ENCODE measurements around the gene TMEM187.

Gene TMEM187

DNA sequence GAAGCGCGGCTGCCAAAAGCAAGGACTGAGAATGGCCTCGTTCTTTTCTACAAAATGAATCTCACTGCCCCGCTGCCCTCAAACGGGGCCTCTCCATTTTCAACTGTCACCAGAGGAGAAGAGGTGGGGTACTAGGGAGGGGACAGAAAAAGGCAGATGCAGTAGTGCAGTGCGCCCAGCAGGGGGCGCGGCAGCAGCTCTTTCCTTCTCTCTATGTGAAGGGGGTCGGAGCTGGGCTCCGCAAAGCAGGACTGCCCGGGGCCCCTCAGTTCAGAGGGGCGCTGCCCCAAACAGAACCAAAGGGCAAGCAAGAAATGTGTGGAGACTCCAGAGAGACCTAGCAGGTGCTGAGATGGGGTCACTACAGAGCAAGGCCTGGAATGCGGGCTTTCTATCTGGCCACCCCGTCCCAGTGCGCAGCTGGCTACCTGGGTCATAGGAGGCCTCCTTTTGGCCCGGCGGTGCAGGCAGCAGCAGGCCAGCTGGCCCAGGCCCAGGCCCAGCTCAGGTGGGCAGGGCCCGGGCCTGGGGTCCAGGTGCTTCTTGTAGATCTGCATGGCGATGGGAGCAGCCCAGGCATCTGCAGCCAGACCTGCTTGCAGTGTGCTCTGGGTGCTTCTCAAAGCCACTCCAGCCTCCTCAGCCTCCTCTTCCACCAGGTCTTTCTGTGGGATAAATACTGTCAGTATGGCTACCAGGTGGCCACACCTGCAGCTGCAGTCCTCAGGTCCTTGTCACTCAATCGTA lies 41.2 kb downstream of the TMEM187 start:
- Histone ChIP-seq H3K36me3 (ENCODE audit: control insufficient read depth in 4 of 4, insufficient read depth in 4 of 4, low read length in 3 of 4) (peaks cover 0 to 74% (median 31%) of the 10 kb centered on the region in 4 experiments), H3K4me3 (ENCODE audit: control insufficient read depth in 1 of 7, extremely low read depth in 1 of 7, insufficient read depth in 4 of 7, low read depth in 2 of 7, low read length in 6 of 7) (no peak overlapping the region), H3K9me3 (ENCODE audit: control extremely low read depth in 1 of 5, control insufficient read depth in 4 of 5, insufficient read depth in 2 of 5, low read depth in 1 of 5, low read length in 4 of 5) (no peaks in the 10 kb centered on the region), H3K27me3 (replicated peaks in 2 of 5; ENCODE audit: control insufficient read depth in 4 of 5, insufficient read depth in 5 of 5, low read length in 4 of 5) (peaks cover 0 to 37% (median 0%) of the 10 kb centered on the region in 5 experiments), H3K27ac (ENCODE audit: insufficient read depth in 1 of 2, low read depth in 1 of 2, low read length in 2 of 2, poor library complexity in 1 of 2, severe bottlenecking in 2 of 2) (no peak overlapping the region), H3K4me1 (ENCODE audit: control extremely low read depth in 1 of 4, control insufficient read depth in 4 of 4, insufficient read depth in 4 of 4, low read length in 3 of 4) (peaks cover 0 to 21% (median 17%) of the 10 kb centered on the region in 4 experiments)
- POLR2A ChIA-PET, result interaction anchor here (0.6 to 1.1 kb wide), 2 partner anchors 14 to 348 kb away, joined by 3 to 5 read pairs; no protein-coding TSS in a partner anchor
- WGBS (ENCODE audit: insufficient coverage), result 52% methylated on average over 18 of the region's 20 CpGs
- CTCF ChIA-PET, result interaction anchor here (0.6 to 3.5 kb wide), 17 partner anchors 11 to 386 kb away, joined by 3 to 26 read pairs (median 4); no protein-coding TSS in a partner anchor
- peak; percentile 37 to 72 (median 65) for DNase-seq

DNA sequence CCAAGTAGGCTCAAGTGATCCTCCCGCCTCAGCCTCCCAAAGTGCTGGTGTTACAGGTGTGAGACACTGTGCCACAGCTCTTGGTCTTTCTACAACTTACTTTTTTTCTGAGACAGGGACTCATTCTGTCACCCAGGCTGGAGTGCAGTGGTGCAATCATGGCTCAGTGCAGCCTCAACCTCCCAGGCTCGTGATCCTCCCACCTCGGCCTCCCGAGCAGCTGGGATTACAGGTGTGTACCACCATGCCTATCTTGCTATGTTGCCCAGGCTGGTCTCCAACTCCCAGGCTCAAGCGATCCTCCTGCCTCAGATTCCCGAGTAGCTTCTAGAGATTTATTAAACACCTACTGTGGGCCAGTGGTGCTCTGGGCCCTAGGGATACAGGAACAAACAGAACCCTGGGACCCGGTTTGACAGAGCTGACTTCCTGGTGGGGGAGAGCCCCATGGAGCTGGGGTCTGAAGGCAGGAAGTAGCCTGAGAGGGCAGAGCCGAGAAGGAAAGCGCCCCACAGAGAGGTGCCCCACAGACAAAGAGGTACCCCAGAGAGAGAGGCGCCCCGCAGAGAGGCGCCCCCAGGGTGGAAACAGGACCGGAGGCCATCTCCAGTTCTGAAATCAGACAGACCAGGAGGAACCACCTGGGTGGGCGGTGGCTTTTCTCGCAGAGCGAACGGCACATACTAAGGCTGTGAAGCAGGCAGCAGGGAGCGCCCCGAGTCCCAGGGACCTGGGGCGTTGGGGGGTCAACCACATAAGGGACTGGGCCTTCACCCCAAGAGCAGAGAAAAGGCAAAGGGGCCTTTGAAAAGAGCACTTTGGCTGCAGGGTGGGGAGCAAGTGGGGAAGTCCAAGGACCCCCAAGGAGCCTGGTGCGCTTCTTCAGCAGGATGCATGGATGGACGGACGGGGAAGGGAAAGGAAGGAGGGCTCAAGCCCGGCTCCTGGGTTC lies 42.2 kb downstream of the TMEM187 start:
- ChIA-PET CTCF (interaction anchor here (0.8 to 3.5 kb wide), 10 partner anchors 11 to 385 kb away, joined by 3 to 26 read pairs (median 5); no protein-coding TSS in a partner anchor), POLR2A (interaction anchor here (0.6 kb wide), 1 partner anchor 15 kb away, joined by 5 read pairs; no protein-coding TSS in a partner anchor)
- Histone ChIP-seq H3K36me3 (ENCODE audit: control insufficient read depth in 4 of 4, insufficient read depth in 4 of 4, low read length in 3 of 4) (peaks cover 0 to 74% (median 31%) of the 10 kb centered on the region in 4 experiments), H3K4me1 (ENCODE audit: control extremely low read depth in 1 of 4, control insufficient read depth in 4 of 4, insufficient read depth in 4 of 4, low read length in 3 of 4) (peaks cover 0 to 25% (median 18%) of the 10 kb centered on the region in 4 experiments), H3K27me3 (replicated peaks in 2 of 5; ENCODE audit: control insufficient read depth in 4 of 5, insufficient read depth in 5 of 5, low read length in 4 of 5) (peaks cover 0 to 37% (median 0%) of the 10 kb centered on the region in 5 experiments), H3K4me3 (ENCODE audit: control insufficient read depth in 1 of 7, extremely low read depth in 1 of 7, insufficient read depth in 4 of 7, low read depth in 2 of 7, low read length in 6 of 7) (no peak overlapping the region), H3K9me3 (ENCODE audit: control extremely low read depth in 1 of 5, control insufficient read depth in 4 of 5, insufficient read depth in 2 of 5, low read depth in 1 of 5, low read length in 4 of 5) (no peaks in the 10 kb centered on the region), H3K27ac (ENCODE audit: insufficient read depth in 1 of 2, low read depth in 1 of 2, low read length in 2 of 2, poor library complexity in 1 of 2, severe bottlenecking in 2 of 2) (peak overlapping the region in 1 of 2 experiments; percentile 9)
- DNase-seq, result no peak
- WGBS (ENCODE audit: insufficient coverage), result 80% methylated on average over 22 of the region's 24 CpGs

- 90% methylated on average over 15 of the region's 16 CpGs for WGBS (ENCODE audit: insufficient coverage)
- Histone ChIP-seq H3K27me3 (replicated peaks in 2 of 5; ENCODE audit: control insufficient read depth in 4 of 5, insufficient read depth in 5 of 5, low read length in 4 of 5) (peaks cover 0 to 31% (median 0%) of the 10 kb centered on the region in 5 experiments), H3K4me3 (ENCODE audit: control insufficient read depth in 1 of 7, extremely low read depth in 1 of 7, insufficient read depth in 4 of 7, low read depth in 2 of 7, low read length in 6 of 7) (no peak overlapping the region), H3K36me3 (ENCODE audit: control insufficient read depth in 4 of 4, insufficient read depth in 4 of 4, low read length in 3 of 4) (peaks cover 0 to 66% (median 27%) of the 10 kb centered on the region in 4 experiments), H3K4me1 (ENCODE audit: control extremely low read depth in 1 of 4, control insufficient read depth in 4 of 4, insufficient read depth in 4 of 4, low read length in 3 of 4) (peaks cover 0 to 32% (median 24%) of the 10 kb centered on the region in 4 experiments), H3K9me3 (ENCODE audit: control extremely low read depth in 1 of 5, control insufficient read depth in 4 of 5, insufficient read depth in 2 of 5, low read depth in 1 of 5, low read length in 4 of 5) (no peaks in the 10 kb centered on the region), H3K27ac (ENCODE audit: insufficient read depth in 1 of 2, low read depth in 1 of 2, low read length in 2 of 2, poor library complexity in 1 of 2, severe bottlenecking in 2 of 2) (peak overlapping the region in 1 of 2 experiments; percentile 9)
- ChIA-PET CTCF (no interaction called here), POLR2A (no interaction called here)
- DNase-seq, result no peak
Observed at GRCh38 chrX:154015581-154016264, 43.2 kb downstream of the TMEM187 start.

DNA sequence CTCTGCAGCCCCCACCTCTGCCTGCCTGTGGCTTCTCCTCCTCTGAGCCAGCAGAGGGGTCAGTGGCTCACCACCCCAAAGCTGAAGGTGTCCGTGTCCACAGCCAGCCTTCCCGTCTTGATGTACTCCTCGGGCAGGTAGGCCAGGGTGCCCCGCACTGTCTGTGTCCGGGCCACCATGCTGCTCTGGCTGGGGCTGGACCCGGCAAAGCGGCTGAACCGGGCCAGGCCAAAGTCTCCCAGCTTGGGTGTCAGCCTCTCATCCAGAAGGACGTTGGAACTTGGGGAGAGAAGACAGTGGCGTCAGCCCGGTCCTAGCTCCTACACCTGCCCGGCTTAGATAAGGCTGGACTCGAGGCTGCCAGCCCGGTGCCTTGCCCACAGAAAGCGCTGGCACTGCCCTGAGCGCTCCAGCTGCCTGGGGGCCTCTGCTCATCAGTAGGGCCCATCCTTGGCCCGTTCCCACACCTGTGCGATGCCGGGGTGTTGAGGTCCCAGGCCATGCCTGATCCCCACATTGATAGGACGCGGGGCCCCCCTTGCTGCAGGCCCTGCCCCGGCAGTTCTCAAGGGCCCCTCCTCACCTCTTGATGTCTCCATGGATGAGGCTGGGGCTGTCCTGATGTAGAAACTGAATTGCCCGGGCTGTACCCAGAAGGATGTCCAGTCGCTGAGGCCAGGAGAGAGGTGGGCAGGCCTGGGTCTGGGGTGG lies 44.0 kb downstream of the TMEM187 start:
- peak overlapping the region in 1 of 2 experiments; percentile 34 for H3K27ac ChIP-seq (ENCODE audit: insufficient read depth in 1 of 2, low read depth in 1 of 2, low read length in 2 of 2, poor library complexity in 1 of 2, severe bottlenecking in 2 of 2)
- no peak for DNase-seq
- POLR2A ChIA-PET, result no interaction called here
- H3K9me3 ChIP-seq (ENCODE audit: control extremely low read depth in 1 of 5, control insufficient read depth in 4 of 5, insufficient read depth in 2 of 5, low read depth in 1 of 5, low read length in 4 of 5), result no peaks in the 10 kb centered on the region
- H3K4me3 ChIP-seq (ENCODE audit: control insufficient read depth in 1 of 7, extremely low read depth in 1 of 7, insufficient read depth in 4 of 7, low read depth in 2 of 7, low read length in 6 of 7), result no peak overlapping the region
- H3K4me1 ChIP-seq (ENCODE audit: control extremely low read depth in 1 of 4, control insufficient read depth in 4 of 4, insufficient read depth in 4 of 4, low read length in 3 of 4), result peaks cover 0 to 38% (median 32%) of the 10 kb centered on the region in 4 experiments
- peaks cover 0 to 26% (median 0%) of the 10 kb centered on the region in 5 experiments for H3K27me3 ChIP-seq (replicated peaks in 2 of 5; ENCODE audit: control insufficient read depth in 4 of 5, insufficient read depth in 5 of 5, low read length in 4 of 5)
- WGBS (ENCODE audit: insufficient coverage), result 92% methylated on average over 20 of the region's 24 CpGs
- CTCF ChIA-PET, result interaction anchor here (1.2 kb wide), 1 partner anchor 49 kb away, joined by 4 read pairs; no protein-coding TSS in a partner anchor
- peaks cover 0 to 58% (median 24%) of the 10 kb centered on the region in 4 experiments for H3K36me3 ChIP-seq (ENCODE audit: control insufficient read depth in 4 of 4, insufficient read depth in 4 of 4, low read length in 3 of 4)

DNA sequence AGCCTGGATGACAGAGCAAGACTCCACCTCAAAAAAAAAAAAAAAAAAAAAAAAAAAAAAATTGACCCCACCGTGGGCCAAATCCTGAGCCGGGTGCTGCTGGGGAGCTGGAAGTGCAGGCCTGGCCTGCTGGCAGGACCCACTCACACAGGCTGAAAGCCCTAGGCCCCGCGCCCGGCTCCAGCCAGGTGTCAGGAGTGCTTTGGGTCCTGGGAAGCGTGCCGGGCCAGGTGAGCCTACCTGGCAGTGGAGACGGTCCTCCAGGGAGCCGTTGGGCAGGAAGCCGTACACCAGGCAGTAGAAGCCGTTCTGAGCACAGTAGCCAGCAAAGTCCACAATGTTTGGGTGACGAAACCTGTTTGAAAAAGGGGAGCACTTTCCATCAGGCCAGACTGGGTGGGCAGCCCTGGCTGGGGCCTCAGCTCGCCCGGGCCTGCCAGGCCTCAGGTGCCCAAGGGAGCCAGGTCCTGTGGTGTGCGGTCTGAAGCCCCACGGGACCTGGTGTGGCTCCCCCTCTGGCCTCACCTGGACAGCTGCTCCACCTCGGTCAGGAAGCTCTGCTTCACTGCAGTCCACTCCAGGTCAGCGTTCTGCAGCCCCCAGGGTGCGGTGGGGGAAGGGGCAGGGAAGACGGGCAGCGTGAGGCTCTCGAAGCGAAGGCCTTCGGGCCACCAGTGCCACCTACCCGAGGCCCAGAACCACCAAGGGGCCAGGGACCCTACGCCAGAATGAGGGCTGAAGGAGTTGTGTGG lies 45.4 kb downstream of the TMEM187 start:
- CTCF ChIA-PET, result interaction anchor here (0.6 to 1.2 kb wide), 2 partner anchors 13 to 51 kb away, joined by 3 to 4 read pairs; no protein-coding TSS in a partner anchor
- H3K36me3 ChIP-seq (ENCODE audit: control insufficient read depth in 4 of 4, insufficient read depth in 4 of 4, low read length in 3 of 4), result peaks cover 0 to 43% (median 16%) of the 10 kb centered on the region in 4 experiments
- 93% methylated on average over 24 of the region's 26 CpGs for WGBS (ENCODE audit: insufficient coverage)
- POLR2A ChIA-PET, result interaction anchor here (0.7 kb wide), 1 partner anchor 92 kb away, joined by 3 read pairs; no protein-coding TSS in a partner anchor
- no peak for DNase-seq
- H3K27me3 ChIP-seq (replicated peaks in 2 of 5; ENCODE audit: control insufficient read depth in 4 of 5, insufficient read depth in 5 of 5, low read length in 4 of 5), result peaks cover 0 to 31% (median 0%) of the 10 kb centered on the region in 5 experiments
- H3K9me3 ChIP-seq (ENCODE audit: control extremely low read depth in 1 of 5, control insufficient read depth in 4 of 5, insufficient read depth in 2 of 5, low read depth in 1 of 5, low read length in 4 of 5), result no peaks in the 10 kb centered on the region
- H3K4me3 ChIP-seq (ENCODE audit: control insufficient read depth in 1 of 7, extremely low read depth in 1 of 7, insufficient read depth in 4 of 7, low read depth in 2 of 7, low read length in 6 of 7), result peak overlapping the region in 4 of 7 experiments; percentile 29 to 81 (median 70)
- peaks cover 0 to 37% (median 34%) of the 10 kb centered on the region in 4 experiments for H3K4me1 ChIP-seq (ENCODE audit: control extremely low read depth in 1 of 4, control insufficient read depth in 4 of 4, insufficient read depth in 4 of 4, low read length in 3 of 4)
- peak overlapping the region in 1 of 2 experiments; percentile 87 for H3K27ac ChIP-seq (ENCODE audit: insufficient read depth in 1 of 2, low read depth in 1 of 2, low read length in 2 of 2, poor library complexity in 1 of 2, severe bottlenecking in 2 of 2)

Measured in common myeloid progenitor, CD34-positive (primary cell).